Kidney epithelial cell (primary cell): ENCODE data around the gene SP100. TPM values are rescaled to one million over a fixed set of nuclear protein-coding genes. Genes with fewer than 3 reads are reported as not detected.

Source experiments
- DNase-seq: peaks from one replicate; pipeline ENCODE4 v3.0.0-alpha.2; 2010; ENCODE audit warnings: low read depth
- H3K27me3 ChIP-seq: 2 replicates; pipeline ENCODE4 v1.6.0; 2011; ENCODE audit warnings: low read length; ENCODE audit not compliant: control insufficient read depth, insufficient read depth
- H3K36me3 ChIP-seq: 2 replicates; pipeline ENCODE4 v1.5.1; 2011; ENCODE audit warnings: low read length; ENCODE audit not compliant: control insufficient read depth, insufficient read depth
- H3K4me3 ChIP-seq: 2 replicates; pipeline ENCODE4 v1.5.1; 2011; ENCODE audit warnings: low read depth, mild to moderate bottlenecking, control low read depth, low read length
- CTCF ChIP-seq: IDR thresholded peaks from 2 replicates; pipeline ENCODE4 v1.5.1; 2011; ENCODE audit warnings: mild to moderate bottlenecking, moderate library complexity, low read length, control low read depth, inconsistent platforms; ENCODE audit not compliant: insufficient read depth, poor library complexity, severe bottlenecking
- total RNA-seq: library from RNA; depleted of rRNA; stranded (reverse); fragments of >200 nt; gene quantifications from 2 replicates; pipeline ENCODE4 v1.2.3, GENCODE V29; 2015

SP100 gene
- total RNA-seq, 1 donor from 2014 or later: 48.0 TPM

GRCh38 chr2:230423851-230424458 is 8.0 kb downstream of the SP100 start:
- no peak for DNase-seq
- Histone ChIP-seq H3K4me3 (no peak overlapping the region), H3K27me3 (no peaks in the 10 kb centered on the region), H3K36me3 (no peaks in the 10 kb centered on the region)
- no peak for TF ChIP-seq CTCF

GRCh38 chr2:230425377-230425776 is 9.4 kb downstream of the SP100 start:
- no peak for TF ChIP-seq CTCF
- Histone ChIP-seq H3K27me3 (no peaks in the 10 kb centered on the region), H3K4me3 (no peak overlapping the region), H3K36me3 (no peaks in the 10 kb centered on the region)
- no peak for DNase-seq

- H3K36me3 ChIP-seq: no peaks in the 10 kb centered on the region
- TF ChIP-seq CTCF: no peak
- no peak for DNase-seq
- no peak overlapping the region for H3K4me3 ChIP-seq
- H3K27me3 ChIP-seq: no peaks in the 10 kb centered on the region
Observed at GRCh38 chr2:230429513-230429912, 13.5 kb downstream of the SP100 start.

- no peak for DNase-seq
- H3K27me3 ChIP-seq: no peaks in the 10 kb centered on the region
- no peaks in the 10 kb centered on the region for H3K36me3 ChIP-seq
- no peak overlapping the region for H3K4me3 ChIP-seq
- no peak for TF ChIP-seq CTCF
Observed at GRCh38 chr2:230430957-230431910, 15.2 kb downstream of the SP100 start.

GRCh38 chr2:230434677-230435324 is 18.8 kb downstream of the SP100 start:
- DNase-seq: no peak
- no peak for TF ChIP-seq CTCF

More at GRCh38 chr2:230434677-230435324, 18.8 kb downstream of the SP100 start:
- Histone ChIP-seq H3K27me3 (no peaks in the 10 kb centered on the region), H3K4me3 (no peak overlapping the region), H3K36me3 (no peaks in the 10 kb centered on the region)
